GM12878 (cell line): ENCODE measurements around the gene NRG2. TPM values are rescaled to one million over a fixed set of nuclear protein-coding genes. Genes with fewer than 3 reads are reported as not detected.

Source experiments
- ATAC-seq: fragments of 200-7000 bp; cut with Tn5 transposase; 3 replicates; pipeline ENCODE4 v1.9.1; 2020; ENCODE audit warnings: mild to moderate bottlenecking, moderate library complexity
- BruUV-seq: library from RNA; stranded (reverse); fragments of 400-500 nt; replicated peaks from 2 replicates; lab custom pipeline; 2021; lab: Mats Ljungman, UMichigan
- CTCF ChIA-PET: fragments of 300-600 bp; sonication (Branson Sonifier 250); formaldehyde crosslinking; extraction: SDS; loops from one replicate; lab custom pipeline; 2021; ENCODE audit warnings: inconsistent platforms; lab: Yijun Ruan, JAX
- POLR2A ChIA-PET: fragments of 350-600 bp; formaldehyde crosslinking; extraction: SDS; loops from one replicate; lab custom pipeline; 2021; ENCODE audit warnings: inconsistent platforms; lab: Charles Lee
- RAD21 ChIA-PET: fragments of 300-600 bp; sonication (Branson Sonifier 250); formaldehyde crosslinking; loops from one replicate; lab custom pipeline; 2023; ENCODE audit warnings: antibody characterized with exemption; ENCODE audit not compliant: unreplicated experiment; lab: Charles Lee
- SMC1A ChIA-PET: fragments of 300-600 bp; sonication (Branson Sonifier 250); formaldehyde crosslinking; loops from one replicate; lab custom pipeline; 2023; ENCODE audit not compliant: unreplicated experiment, uncharacterized antibody; lab: Charles Lee
- DNase-seq: peaks from one replicate; pipeline ENCODE4 v3.0.0-alpha.2; 2011; ENCODE audit warnings: low read depth, low spot score
- FAIRE-seq: peaks from 3 replicates; lab custom pipeline; 2011; peaks lifted over from hg19 to GRCh38; lab: Jason Lieb, UNC
- H2AFZ ChIP-seq: 2 replicates; pipeline ENCODE4 v1.6.0; 2011; ENCODE audit warnings: low read depth, low read length, control low read depth; ENCODE audit not compliant: control insufficient read depth
- H3K27ac ChIP-seq: 2 replicates; pipeline ENCODE4 v1.5.1; 2011; ENCODE audit warnings: control low read depth; ENCODE audit not compliant: control insufficient read depth, insufficient read depth
- H3K27me3 ChIP-seq, 2 experiments: replicated peaks in 1 of 2; 2 replicates each; pipeline versions ENCODE4 v1.6.0 to v1.6.1; 2011; ENCODE audit warnings: low read length in 1 of 2; ENCODE audit not compliant: control insufficient read depth in 2 of 2, insufficient read depth in 2 of 2
- H3K36me3 ChIP-seq, 2 experiments: 2 replicates each; pipeline ENCODE4 v1.5.1; 2011; ENCODE audit warnings: low read length in 1 of 2; ENCODE audit not compliant: control insufficient read depth in 2 of 2, insufficient read depth in 2 of 2
- H3K4me1 ChIP-seq: 2 replicates; pipeline ENCODE4 v1.6.1; 2011; ENCODE audit warnings: mild to moderate bottlenecking, low read length, moderate library complexity, mixed read lengths; ENCODE audit not compliant: control insufficient read depth, insufficient read depth
- H3K4me2 ChIP-seq: 2 replicates; pipeline ENCODE4 v1.6.0; 2011; ENCODE audit warnings: control low read depth; ENCODE audit not compliant: control insufficient read depth, insufficient read depth
- H3K4me3 ChIP-seq: fragments of 200-600 bp; sonication (generic); 2 replicates; pipeline ENCODE4 v1.5.1; 2016
- H3K79me2 ChIP-seq: 2 replicates; pipeline ENCODE4 v1.6.0; 2011; ENCODE audit warnings: low read length; ENCODE audit not compliant: control insufficient read depth, insufficient read depth
- H3K9ac ChIP-seq: 2 replicates; pipeline ENCODE4 v1.8.0; 2011; ENCODE audit warnings: low read length, control low read depth, mixed read lengths; ENCODE audit not compliant: control insufficient read depth, insufficient read depth
- H3K9me3 ChIP-seq: replicated peaks from 3 replicates; pipeline ENCODE4 v1.5.1; 2011; ENCODE audit warnings: mild to moderate bottlenecking, low read length; ENCODE audit not compliant: control insufficient read depth, insufficient read depth
- H4K20me1 ChIP-seq: 2 replicates; pipeline ENCODE4 v1.6.0; 2011; ENCODE audit not compliant: control insufficient read depth, insufficient read depth
- EZH2 ChIP-seq: IDR thresholded peaks from 2 replicates; pipeline ENCODE4 v1.6.1; 2012; ENCODE audit warnings: low read depth, mild to moderate bottlenecking, control low read depth, inconsistent platforms, low read length, borderline replicate concordance; ENCODE audit not compliant: control insufficient read depth
- GATAD2B ChIP-seq: fragments of 450-650 bp; conservative IDR thresholded peaks from 2 replicates; pipeline ENCODE4 v1.6.1; 2017; ENCODE audit warnings: low read depth, mild to moderate bottlenecking, moderate library complexity
- IKZF2 ChIP-seq, 2 experiments: fragments of 450-650 bp; IDR thresholded peaks; 2 replicates each; pipeline ENCODE4 v1.6.1; 2017; ENCODE audit warnings: mild to moderate bottlenecking in 2 of 2, moderate library complexity in 2 of 2
- JUNB ChIP-seq: IDR thresholded peaks from 2 replicates; pipeline ENCODE4 v1.6.1; 2016; ENCODE audit warnings: antibody characterized with exemption, mild to moderate bottlenecking
- POU2F2 ChIP-seq: IDR thresholded peaks from 3 replicates; pipeline ENCODE4 v1.6.1; 2011; ENCODE audit warnings: low read depth, mild to moderate bottlenecking, low read length, borderline replicate concordance
- SRF ChIP-seq, 2 experiments: IDR thresholded peaks; 2 replicates each; pipeline ENCODE4 v1.6.1; 2011; ENCODE audit warnings: low read depth in 2 of 2, low read length in 2 of 2, mild to moderate bottlenecking in 1 of 2, moderate library complexity in 1 of 2
- TCF7 ChIP-seq: IDR thresholded peaks from 2 replicates; pipeline ENCODE4 v1.6.1; 2014; ENCODE audit warnings: antibody characterized with exemption, borderline replicate concordance
- ZZZ3 ChIP-seq: IDR thresholded peaks from 2 replicates; pipeline ENCODE4 v1.6.1; 2011; ENCODE audit warnings: low read depth; ENCODE audit not compliant: control insufficient read depth, insufficient read length
- WGBS: methylation state at CpG from one replicate; pipeline ENCODE4 v1.1.6; 2016; ENCODE audit warnings: low lambda C conversion rate; ENCODE audit not compliant: insufficient replicate concordance, insufficient coverage; ENCODE audit errors: missing lambda C conversion rate; 5-methylcytosine and 5-hydroxymethylcytosine counted together
- in situ Hi-C: fragments of 300-500 bp; cut with MboI; formaldehyde crosslinking; loops from 9 replicates; pipeline ENCODE4 v1.14.3; 2018; ENCODE audit warnings: mixed read lengths
- intact Hi-C: fragments of 100-400 bp; cut with micrococcal nuclease; formaldehyde crosslinking; loops from one replicate; pipeline ENCODE4 v1.14.2; 2022; ENCODE audit not compliant: unreplicated experiment
- polyA plus RNA-seq, 11 experiments: library from polyadenylated mRNA; depleted of rRNA in 4 of 11; unstranded in 6 of 11; stranded (reverse) in 5 of 11; fragments of >200 nt; fragmentation: Nextera tagmentation in 4 of 11; fragmentation: Illumina TruSeq in 1 of 11; extraction: Ambion mirVana in 4 of 11; extraction: Trizol in 1 of 11; gene quantifications; 1 replicate in 1 of 11; 2 replicates in 10 of 11; pipeline versions ENCODE4 v1.2.1 to v1.2.3, GENCODE V29; 2011 to 2016; ENCODE audit warnings: inconsistent platforms in 2 of 11, missing spikeins in 2 of 11, low read depth in 1 of 11
- total RNA-seq, 4 experiments: library from RNA; depleted of rRNA in 3 of 4; stranded (reverse); fragments of >200 nt in 3 of 4; fragmentation: Illumina TruSeq in 1 of 4; extraction: Trizol in 1 of 4; gene quantifications; 2 replicates each; pipeline versions ENCODE4 v1.2.1 to v1.2.3, GENCODE V29; 2013 to 2021
- TF ChIP-seq, protein P1 (sequence below): fragments of 450-650 bp; IDR thresholded peaks from 2 replicates; pipeline ENCODE4 v1.6.1; 2014; ENCODE audit warnings: mild to moderate bottlenecking
- TF ChIP-seq, protein P2 (sequence below): fragments of 450-650 bp; IDR thresholded peaks from 2 replicates; pipeline ENCODE4 v1.6.1; 2017; ENCODE audit warnings: mild to moderate bottlenecking, low read depth, inconsistent platforms; ENCODE audit not compliant: poor library complexity, severe bottlenecking
- TF ChIP-seq, protein P3 (sequence below): IDR thresholded peaks from 2 replicates; pipeline ENCODE4 v1.6.1; 2012; ENCODE audit warnings: low read depth, low read length, improper control_type of control experiment

Gene NRG2
- total and polyA plus RNA-seq, 10 of the 15 experiments (the other 5 are each of a cell fraction or from before 2014, with no cell fraction given) = 0.10 to 21.7 (median 9.6) TPM

DNA sequence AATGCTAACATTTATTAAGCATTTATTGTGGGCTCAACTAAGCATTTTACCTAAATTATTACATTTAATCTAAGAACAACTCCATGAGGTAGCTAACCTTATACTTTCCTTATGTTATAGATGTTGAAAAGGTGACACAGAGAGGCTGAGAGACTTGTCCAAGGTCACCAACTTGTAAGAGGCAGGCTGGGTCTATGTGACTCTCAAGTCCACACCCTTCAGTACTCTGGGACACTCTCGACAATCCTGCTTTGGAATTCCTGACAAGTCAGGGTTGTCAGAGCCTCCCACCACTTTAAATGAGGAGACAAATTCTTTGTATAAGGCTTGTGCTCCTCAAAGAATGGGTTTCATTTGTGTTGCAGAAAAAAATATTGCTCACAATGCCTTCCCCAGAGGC, 67.2 kb downstream of the NRG2 start (continued):
- TF ChIP-seq, protein P1, sequence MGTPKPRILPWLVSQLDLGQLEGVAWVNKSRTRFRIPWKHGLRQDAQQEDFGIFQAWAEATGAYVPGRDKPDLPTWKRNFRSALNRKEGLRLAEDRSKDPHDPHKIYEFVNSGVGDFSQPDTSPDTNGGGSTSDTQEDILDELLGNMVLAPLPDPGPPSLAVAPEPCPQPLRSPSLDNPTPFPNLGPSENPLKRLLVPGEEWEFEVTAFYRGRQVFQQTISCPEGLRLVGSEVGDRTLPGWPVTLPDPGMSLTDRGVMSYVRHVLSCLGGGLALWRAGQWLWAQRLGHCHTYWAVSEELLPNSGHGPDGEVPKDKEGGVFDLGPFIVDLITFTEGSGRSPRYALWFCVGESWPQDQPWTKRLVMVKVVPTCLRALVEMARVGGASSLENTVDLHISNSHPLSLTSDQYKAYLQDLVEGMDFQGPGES = no peak
- TF ChIP-seq POU2F2 (no peak), IKZF2 (IDR thresholded peaks at IDR 0.05) (no peak), ZZZ3 (no peak), EZH2 (no peak), JUNB (no peak)
- TF ChIP-seq, protein P2, sequence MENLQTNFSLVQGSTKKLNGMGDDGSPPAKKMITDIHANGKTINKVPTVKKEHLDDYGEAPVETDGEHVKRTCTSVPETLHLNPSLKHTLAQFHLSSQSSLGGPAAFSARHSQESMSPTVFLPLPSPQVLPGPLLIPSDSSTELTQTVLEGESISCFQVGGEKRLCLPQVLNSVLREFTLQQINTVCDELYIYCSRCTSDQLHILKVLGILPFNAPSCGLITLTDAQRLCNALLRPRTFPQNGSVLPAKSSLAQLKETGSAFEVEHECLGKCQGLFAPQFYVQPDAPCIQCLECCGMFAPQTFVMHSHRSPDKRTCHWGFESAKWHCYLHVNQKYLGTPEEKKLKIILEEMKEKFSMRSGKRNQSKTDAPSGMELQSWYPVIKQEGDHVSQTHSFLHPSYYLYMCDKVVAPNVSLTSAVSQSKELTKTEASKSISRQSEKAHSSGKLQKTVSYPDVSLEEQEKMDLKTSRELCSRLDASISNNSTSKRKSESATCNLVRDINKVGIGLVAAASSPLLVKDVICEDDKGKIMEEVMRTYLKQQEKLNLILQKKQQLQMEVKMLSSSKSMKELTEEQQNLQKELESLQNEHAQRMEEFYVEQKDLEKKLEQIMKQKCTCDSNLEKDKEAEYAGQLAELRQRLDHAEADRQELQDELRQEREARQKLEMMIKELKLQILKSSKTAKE = no peak

DNA sequence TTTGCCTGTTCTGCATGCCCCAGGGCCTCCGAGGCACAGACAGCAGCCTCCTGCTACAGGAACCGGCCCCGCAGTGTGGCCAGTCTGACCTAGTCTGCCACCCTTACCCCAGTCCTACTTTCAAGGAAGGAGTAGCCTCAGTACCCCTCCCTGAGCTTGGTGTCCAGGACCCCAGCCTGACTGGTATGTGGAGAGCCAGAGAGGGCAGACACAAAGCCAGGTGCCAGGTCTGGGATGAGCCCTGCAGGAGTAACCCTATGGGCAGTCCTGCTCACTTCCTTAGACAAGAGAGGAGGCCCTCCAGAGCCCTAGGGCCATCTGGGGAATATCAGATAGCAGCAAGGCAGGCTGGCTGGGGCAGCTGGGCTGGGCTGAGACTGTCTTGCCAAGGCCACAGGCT, 67.8 kb downstream of the NRG2 start:
- DNase-seq = no peak
- H3K4me1 ChIP-seq = no peaks in the 10 kb centered on the region
- no peak; the same call in 1 of the 3 replicates for ATAC-seq
- 49% methylated on average over 3 of the region's 3 CpGs for WGBS
- no TSS peak for BruUV-seq
- ChIA-PET CTCF (interaction anchor here (1.4 kb wide), 1 partner anchor 69 kb away, joined by 3 read pairs; no protein-coding TSS in a partner anchor), RAD21 (interaction anchor here (1.7 kb wide), 1 partner anchor 10 kb away, joined by 3 read pairs; no protein-coding TSS in a partner anchor), SMC1A (no interaction called here), POLR2A (no interaction called here)
- no peaks in the 10 kb centered on the region for H3K27me3 ChIP-seq
- H3K79me2 ChIP-seq = no peaks in the 10 kb centered on the region; the same call in 1 of the 2 replicates
- no peak overlapping the region for H3K4me2 ChIP-seq
- in situ Hi-C loops = no loop called here
- H3K4me3 ChIP-seq = no peak overlapping the region
- H4K20me1 ChIP-seq = no peaks in the 10 kb centered on the region; the same call in 1 of the 2 replicates
- FAIRE-seq = no peak
- H3K9ac ChIP-seq = no peak overlapping the region
- H3K36me3 ChIP-seq = no peaks in the 10 kb centered on the region; a peak in 1 of 4 replicates
- no peak overlapping the region for H2AFZ ChIP-seq
- H3K9me3 ChIP-seq = no peaks in the 10 kb centered on the region
- intact Hi-C loops = no loop called here
- no peak for TF ChIP-seq GATAD2B
- TF ChIP-seq SRF (IDR thresholded peaks at IDR 0.05; ENCODE audit: low read depth in 2 of 2, low read length in 2 of 2) = no peak
- TF ChIP-seq, protein P3, sequence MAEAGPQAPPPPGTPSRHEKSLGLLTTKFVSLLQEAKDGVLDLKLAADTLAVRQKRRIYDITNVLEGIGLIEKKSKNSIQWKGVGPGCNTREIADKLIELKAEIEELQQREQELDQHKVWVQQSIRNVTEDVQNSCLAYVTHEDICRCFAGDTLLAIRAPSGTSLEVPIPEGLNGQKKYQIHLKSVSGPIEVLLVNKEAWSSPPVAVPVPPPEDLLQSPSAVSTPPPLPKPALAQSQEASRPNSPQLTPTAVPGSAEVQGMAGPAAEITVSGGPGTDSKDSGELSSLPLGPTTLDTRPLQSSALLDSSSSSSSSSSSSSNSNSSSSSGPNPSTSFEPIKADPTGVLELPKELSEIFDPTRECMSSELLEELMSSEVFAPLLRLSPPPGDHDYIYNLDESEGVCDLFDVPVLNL = no peak
- TF ChIP-seq TCF7 = no peak
- no peak overlapping the region for H3K27ac ChIP-seq
